GM21619 (cell line): ENCODE results near the gene SORCS2.

Experiments
- ATAC-seq: cut with Tn5 transposase; IDR thresholded peaks from one replicate; pipeline ENCODE4 v1.9.1; 2021; ENCODE audit not compliant: unreplicated experiment

SORCS2 gene

GRCh38 chr4:7652451-7652881, 460.1 kb downstream of the SORCS2 start:
- ATAC-seq, result no peak

GRCh38 chr4:7652906-7653305, 460.6 kb downstream of the SORCS2 start:
- ATAC-seq, result no peak

DNA sequence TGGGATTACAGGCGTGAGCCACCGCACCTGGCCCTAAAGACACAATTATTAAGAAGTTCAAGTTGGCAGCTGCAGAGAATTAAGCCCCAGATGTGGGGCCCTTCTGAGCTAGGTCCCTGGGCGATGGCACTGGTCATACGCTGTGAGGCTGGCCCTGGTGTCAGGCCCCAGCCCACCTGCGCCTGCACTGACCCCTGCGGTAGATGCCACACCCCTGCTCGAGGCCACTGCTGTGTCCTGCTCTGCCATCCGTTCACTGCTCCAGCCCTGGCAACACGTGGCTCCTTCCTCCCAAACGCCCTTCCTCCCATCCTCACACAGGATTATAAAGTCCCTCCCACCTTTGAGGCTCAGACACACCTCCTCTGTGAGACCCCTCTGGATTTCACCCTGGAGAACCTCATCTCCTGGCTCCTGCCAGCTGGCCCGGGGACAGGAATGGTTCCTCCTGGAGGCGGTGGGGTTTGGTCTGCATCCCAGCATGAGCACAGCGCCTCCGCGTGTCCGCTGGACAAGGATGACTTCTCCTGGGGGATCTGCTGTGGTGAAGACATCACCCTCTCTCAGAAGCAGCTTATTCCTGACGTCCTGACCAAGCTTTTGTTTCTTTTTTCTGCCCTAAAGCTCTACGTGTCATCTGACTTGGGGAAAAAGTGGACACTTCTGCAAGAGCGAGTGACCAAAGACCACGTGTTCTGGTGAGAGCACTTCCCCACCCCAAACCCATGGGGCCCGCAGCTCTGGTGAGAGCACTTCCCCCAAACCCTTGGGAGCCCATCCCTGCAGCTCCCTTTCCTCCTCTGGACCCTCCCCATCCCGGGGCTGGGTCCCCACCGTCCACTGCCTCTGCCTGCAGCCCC, 461.4 kb downstream of the SORCS2 start:
- no peak for ATAC-seq

GRCh38 chr4:7654550-7655445, 462.5 kb downstream of the SORCS2 start:
- ATAC-seq, result no peak

GRCh38 chr4:7655511-7656243, 463.3 kb downstream of the SORCS2 start:
- no peak for ATAC-seq

DNA sequence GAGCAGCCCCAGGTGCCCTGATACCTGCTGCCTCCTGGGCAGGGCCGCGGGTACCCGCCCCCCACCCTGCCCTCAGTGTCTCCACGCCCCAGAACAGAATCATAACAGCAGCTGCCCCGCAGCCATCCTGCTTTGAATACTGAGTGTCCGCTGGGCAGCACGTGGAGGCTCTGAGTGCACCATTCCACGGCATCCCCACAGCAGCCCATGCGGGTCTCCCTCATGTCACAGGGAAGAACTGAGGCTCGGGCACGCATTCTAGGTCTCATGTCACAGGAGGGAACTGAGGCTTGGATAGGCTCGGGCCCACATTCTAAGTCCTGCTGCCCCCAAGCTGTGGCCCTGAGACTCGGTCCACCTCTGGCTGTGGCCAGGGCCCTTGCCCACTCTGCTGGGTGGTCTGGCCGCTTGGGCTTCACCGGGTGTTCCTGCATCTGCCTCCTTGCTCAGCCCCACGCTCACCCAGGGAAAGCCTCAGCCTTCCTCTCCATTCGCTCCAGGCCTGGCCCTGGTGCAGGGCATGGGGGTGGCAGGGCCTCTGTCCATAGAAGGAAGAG, 464.0 kb downstream of the SORCS2 start:
- no peak for ATAC-seq

- no peak for ATAC-seq
Measured at GRCh38 chr4:7657545-7658297, 465.4 kb downstream of the SORCS2 start.

DNA sequence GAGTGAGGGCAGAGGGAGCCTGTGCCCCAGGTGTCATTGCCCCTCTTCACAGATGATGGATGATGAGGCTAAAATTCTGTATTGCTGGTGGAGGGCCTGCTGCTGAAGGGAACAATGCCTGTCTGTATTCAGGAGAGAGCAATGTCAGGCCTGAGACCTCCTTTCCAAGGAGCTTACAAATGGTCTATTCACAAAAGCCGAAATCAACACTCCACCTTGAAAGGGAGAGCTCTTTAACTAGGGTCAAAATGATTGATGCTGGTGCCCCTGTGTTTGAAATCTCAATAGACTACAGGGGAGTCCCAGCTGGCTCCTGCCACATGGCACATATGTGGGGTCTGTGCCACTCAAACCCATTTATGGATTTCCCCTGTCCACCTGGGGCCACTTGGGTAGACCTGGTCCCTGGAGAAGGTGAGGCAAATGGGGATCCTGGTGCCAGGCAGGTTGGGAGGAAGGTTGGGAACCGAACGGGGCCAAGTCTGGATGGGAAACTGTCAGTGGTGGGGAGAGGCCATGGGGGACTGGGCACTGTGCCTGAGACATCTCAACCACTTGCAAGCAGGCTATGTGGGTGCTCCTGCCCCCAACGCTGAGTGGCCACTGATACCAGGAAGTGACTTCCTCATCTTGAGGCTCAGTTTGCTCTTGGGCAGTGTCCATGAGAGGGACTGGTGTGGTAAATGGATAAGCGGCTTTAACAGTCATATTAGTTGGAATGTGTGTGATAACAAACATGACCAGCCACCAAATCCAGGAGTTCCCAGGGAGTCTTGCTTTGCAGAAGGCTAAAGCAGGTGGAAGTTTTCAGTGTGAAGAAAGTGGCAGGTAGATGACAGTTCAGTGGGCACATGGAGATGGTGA, 466.2 kb downstream of the SORCS2 start:
- ATAC-seq, result no peak

GRCh38 chr4:7659429-7660175, 467.3 kb downstream of the SORCS2 start:
- ATAC-seq, result no peak

DNA sequence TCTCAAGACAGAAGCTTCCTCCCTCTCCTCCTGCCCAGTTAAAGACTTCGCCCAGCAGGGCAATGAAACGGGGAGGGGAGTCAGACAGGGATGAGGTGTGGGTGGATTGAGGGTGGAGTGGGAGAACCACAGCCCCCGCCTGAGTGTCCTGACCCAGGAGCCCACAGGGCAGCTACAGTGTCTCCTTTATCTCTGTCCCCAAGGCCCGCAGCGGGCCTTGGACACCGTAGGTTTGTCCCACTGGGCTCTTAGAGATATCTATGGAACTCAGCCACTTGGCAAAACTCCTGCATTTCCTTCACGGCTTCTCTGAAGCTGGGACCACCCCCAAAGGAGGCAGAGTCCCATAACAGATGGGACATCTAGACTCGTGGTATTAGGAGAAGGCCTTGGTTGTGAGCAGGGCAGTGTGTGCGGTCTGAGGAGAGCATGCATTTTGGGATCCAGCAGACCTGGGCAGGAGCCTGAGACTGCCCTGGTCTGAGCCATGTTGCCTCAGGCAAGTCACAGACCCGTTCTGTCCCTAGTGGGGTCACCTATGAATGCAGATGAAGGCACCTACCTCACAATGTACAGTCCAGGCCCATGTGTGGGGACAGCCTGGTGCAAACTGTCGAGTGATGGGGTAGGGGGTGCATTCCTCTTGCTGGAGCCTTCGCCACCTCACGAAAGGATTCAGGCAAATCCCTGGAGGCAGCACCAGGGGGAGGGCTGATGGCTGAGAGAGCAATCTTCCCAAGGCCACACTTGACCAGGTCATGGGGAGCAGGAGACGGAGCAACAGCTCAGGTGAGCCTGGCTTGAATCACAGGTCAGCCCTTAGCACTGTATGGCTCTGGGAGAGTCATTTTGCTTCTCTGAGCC, 468.1 kb downstream of the SORCS2 start:
- no peak for ATAC-seq

GRCh38 chr4:7661066-7661748, 468.9 kb downstream of the SORCS2 start:
- no peak for ATAC-seq

GRCh38 chr4:7661846-7662506, 469.6 kb downstream of the SORCS2 start:
- no peak for ATAC-seq

DNA sequence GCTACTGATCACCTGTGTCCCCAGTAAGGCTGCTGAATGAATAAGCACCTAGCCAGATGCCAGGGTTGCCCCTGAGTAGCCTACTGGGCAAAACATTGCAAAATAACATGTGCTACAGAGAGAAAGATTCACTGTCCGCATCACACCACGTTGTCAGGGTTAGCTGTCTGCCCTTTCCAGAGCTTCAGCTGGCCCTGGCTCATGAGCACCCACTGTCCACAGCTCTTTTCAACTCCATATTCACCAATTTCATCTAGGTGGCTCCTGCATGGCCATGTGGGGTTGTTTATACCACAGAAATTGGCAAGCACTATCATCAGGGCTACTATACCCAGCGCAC, 470.1 kb downstream of the SORCS2 start:
- no peak for ATAC-seq

DNA sequence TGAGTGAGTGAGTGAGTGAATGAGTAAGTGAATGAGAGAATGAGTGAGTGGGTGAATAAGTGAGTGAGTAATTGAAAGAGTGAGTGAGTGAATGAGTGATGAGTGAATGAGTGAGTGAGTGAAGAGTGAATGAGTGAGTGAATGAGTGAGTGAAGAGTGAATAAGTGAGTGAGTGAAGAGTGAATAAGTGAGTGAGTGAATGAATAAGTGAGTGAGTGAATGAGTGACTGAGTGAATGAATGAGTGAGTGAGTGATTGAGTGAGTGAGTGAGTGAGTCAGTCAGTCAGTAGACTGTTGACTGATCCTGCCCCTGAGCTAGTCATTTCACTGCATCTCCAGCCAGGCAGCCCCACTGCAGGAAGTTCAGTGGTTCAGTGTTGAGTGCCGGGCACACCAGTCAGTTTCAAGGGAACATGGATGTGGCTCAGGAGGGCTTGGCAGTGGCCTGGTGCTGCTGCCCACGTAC, 470.8 kb downstream of the SORCS2 start:
- no peak for ATAC-seq

DNA sequence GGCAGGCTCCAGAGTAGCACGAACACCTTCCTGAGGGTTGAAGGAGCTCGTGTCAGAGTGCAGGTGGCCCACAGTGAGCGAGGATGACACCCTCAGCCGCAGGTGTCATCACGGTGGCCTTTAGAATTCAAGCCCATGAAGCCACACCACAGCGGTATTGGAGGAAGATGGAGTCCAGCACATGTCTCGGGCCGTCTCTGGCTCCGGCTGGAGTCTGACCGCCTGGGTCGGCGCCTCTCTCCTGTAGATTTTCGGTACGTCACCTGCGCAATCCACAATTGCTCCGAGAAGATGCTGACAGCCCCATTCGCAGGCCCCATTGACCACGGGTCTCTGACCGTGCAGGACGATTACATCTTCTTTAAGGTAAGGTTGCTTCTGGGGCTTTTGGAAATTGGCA, 471.8 kb downstream of the SORCS2 start:
- no peak for ATAC-seq

DNA sequence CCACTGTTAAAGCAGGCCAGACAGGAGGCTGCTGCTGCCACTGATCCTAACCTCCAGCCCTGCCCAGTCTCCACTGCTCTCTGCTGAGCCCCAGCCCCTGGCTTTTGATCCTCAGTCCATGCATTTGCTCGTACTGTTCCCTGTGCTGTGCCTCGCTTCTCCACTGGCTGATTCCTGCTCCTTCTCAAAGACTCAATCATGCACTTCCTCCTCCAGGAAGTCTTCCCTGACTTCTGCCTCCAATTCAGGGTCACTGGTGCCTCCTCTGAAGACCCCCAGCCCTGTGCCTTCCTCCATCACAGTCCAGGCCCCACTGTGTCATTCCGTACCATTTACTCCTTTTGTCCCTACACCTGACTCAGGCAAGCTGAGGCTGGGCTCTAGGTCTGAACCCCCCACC, 473.0 kb downstream of the SORCS2 start:
- ATAC-seq, result no peak

DNA sequence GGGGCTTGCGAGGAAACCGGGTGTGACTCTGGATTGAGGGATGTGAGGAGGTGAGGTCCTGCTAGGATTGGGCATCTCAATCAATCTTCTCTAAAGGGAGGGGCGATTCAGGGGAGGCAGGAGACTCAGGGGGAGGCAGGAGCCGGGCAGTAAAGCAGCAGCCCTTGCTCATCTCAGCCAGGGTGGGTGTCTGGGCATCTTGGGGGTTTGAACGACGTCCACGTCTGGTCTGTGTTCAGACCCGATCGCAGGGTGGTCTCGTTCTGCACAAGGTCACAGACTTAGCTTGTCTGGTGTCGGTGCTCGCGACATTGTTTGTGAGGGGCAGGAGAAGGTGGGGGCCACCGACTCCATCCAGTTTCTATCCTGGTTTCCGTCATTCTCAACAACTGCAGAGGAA, 473.7 kb downstream of the SORCS2 start:
- ATAC-seq, result no peak
